NCI-H524 (cell line): ENCODE results near the gene MIEN1.
"Not testable (repeated sequence)": the region's sequence is repeated elsewhere in the genome, so short reads cannot be mapped to it uniquely, and the experiment has no call there.

Experiments
- DNase-seq, 2 experiments: peaks; one replicate each; lab custom pipeline; 2025; lab: John Stamatoyannopoulos, UW

MIEN1 gene

DNA sequence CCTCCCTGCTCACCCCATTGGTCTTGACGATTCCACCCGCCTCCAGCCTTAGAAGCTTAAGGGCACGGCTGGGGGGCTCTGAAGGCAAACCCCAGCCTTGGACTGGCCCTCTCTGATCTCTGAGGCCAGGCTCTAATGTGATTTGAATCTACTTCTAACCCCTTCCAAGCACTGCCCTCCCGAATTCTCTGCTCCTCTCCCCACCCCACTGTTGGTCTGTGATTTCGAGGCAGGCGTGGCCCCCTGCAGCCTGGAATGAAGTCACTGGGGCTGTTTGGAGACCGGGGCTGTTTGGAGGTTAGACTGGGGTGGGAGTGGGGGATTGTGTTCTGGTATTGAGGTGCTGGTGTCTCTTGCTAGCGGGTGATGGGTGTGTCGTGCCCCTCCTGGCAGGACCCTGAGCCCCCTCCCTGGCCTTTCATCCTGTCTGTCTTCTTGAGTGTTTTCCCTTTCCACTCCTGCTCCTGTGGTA lies 9.6 kb upstream of the MIEN1 start:
- no peak for DNase-seq

DNA sequence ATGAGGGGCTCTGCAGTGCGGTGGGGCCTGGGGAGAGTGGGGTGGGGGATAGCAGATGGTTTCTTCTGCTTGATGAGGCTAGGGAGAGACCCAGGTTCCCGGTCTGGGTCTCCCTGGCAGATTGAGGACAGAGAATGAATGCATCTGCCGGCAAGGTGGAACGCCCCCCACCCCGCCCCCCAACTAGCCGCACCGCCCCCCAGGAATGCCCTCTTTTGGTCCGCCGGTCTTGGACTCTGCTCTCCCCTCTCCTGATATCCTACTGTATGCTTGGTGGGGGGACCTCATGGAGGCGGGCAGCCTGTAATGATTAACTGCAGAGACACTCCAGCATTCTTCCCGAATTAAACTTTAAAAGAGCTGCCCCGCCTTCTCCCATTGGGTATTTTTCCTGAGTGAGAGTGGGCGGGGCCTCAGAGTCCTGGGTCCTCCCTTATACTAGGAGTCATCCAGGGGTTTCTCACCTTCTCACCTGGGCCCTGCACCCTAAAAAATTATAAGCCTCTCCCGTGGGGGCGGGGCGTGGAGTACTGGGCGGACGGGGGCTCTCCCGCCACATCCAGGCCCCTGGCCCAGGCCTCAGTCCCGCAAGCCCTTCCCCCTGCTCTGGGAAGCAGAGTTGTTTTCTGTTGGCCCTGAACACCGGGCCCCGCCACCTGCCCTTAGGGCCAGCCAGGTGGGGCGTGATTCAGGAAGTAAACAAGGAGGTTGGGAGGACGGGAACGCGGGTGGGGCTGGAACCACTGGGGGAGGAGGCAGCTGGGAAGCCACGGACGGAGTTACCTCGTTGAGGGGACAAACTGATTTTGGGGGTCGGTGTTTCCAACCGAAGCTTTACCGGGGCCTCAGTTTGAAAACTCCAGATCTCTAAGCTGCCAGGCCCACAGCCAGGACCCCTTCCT lies 8.9 kb upstream of the MIEN1 start:
- DNase-seq: peak in 1 of 2 experiments; percentile 14

GRCh38 chr17:39738568-39738901 lies 8.2 kb upstream of the MIEN1 start:
- DNase-seq: peak in 1 of 2 experiments; percentile 42

DNA sequence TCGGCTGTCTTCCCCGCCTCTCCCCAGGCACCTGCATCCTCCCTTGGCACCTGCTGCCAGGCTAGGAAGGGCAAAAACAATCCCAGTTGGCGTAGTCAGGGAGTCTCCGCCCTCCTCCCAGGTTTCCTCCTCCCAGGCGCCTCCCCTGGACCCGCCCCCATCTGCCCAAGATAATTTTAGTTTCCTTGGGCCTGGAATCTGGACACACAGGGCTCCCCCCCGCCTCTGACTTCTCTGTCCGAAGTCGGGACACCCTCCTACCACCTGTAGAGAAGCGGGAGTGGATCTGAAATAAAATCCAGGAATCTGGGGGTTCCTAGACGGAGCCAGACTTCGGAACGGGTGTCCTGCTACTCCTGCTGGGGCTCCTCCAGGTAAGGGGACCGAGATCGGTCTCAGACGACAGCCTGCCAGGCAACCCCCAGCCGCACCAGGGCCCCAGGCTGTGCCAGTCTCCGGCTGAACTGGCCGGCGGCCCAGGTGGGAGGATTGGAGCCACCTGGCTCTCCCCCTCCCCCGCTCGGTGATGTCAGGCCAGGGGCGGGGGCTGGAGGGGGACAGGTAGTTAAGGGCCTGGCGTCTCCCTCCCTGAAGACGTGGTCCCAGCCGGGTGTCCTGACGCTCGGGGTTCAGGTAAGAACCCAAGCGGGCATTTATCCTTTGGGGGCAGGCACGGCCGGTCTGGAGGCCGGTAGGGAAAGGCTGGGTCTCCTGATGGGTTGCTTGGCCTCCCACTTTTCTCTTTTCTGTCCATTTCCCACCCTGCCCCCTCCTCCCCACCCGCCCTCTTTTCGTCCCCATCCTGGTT lies 7.6 kb upstream of the MIEN1 start, which contains the start of gene GRB7:
TSS of gene GRB7 (plus strand) at position 179 of the 808 bp plus-strand sequence. CDS start 4,364 bp downstream, outside the sequence.
- DNase-seq: peak in 1 of 2 experiments; percentile 12

- no peak for DNase-seq
Observed at GRCh38 chr17:39737206-39737759, 7.0 kb upstream of the MIEN1 start.

GRCh38 chr17:39736319-39737165 lies 6.2 kb upstream of the MIEN1 start:
- DNase-seq: no peak

DNA sequence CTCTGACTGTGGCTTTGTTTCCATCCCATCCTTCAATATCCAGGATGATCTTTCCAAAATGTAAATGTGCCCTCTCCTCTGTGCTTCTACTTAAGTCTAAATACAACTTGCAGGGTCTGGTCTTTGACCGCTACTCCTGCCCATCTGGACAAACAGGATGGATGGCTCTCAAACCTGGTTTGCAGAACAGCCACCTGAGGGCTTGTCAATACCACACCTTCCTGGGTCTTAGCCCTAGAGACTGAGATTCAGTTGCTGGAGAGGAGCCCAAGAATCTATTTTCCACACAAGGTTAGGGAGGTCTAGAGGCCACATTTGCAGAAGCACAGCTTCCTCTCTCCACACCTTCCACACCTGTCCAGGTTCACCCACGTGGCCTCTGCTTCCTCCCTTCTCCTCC lies 5.5 kb upstream of the MIEN1 start:
- no peak for DNase-seq

DNA sequence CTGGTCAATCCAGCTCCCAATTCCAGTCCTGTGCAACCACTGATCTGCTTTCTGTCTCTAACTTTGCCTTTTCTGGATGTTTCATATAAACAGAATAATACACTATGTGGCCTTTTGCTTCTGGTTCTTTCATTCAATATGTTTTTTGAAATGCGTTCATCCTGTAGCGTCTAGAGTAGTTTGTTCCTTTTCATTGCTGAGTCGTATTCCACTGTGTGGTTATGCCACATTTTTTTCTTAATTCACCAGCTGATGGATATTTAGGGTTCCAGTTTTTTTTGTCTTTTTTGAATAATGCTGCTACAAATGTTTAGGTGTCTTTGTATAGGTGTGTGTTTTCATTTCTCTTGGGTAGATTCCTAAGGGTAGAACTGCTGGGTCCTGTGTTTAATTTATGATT lies 2.3 kb upstream of the MIEN1 start:
- no peak for DNase-seq

GRCh38 chr17:39729280-39729851 lies 966 bp downstream of the MIEN1 start:
- no peak for DNase-seq

GRCh38 chr17:39727556-39727955 lies 2.8 kb downstream of the MIEN1 start:
- DNase-seq: no peak

DNA sequence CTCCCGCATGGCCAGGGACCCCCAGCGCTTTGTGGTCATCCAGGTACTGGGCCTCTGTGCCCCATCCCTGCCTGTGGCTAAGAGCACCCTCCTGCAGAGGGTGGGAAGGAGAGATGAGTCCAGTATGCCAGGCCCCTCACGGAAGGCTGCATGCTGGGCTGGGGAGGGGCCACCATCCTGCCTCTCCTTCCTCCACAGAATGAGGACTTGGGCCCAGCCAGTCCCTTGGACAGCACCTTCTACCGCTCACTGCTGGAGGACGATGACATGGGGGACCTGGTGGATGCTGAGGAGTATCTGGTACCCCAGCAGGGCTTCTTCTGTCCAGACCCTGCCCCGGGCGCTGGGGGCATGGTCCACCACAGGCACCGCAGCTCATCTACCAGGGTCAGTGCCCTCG lies 3.7 kb downstream of the MIEN1 start:
- no peak for DNase-seq

DNA sequence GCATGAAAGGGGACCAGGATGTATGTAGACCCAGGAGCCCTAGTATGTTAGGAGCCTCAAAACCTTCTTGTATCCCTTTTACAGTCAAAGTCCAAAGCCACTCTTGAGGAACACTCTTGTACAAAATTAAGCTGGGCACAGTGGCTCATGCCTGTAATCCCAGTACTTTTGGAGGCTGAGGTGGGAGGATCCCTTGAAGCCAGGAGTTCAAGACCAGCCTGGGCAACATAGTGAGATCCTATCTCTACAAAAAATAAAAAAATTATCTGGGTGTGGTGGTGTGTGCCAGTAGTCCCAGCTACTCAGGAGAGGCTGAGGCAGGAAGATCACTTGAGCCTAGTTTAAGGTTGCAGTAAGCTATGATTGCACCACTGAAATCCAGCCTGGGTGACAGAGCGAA lies 4.4 kb downstream of the MIEN1 start:
- not testable (repeated sequence) for DNase-seq

DNA sequence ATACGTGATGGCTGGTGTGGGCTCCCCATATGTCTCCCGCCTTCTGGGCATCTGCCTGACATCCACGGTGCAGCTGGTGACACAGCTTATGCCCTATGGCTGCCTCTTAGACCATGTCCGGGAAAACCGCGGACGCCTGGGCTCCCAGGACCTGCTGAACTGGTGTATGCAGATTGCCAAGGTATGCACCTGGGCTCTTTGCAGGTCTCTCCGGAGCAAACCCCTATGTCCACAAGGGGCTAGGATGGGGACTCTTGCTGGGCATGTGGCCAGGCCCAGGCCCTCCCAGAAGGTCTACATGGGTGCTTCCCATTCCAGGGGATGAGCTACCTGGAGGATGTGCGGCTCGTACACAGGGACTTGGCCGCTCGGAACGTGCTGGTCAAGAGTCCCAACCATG lies 5.6 kb downstream of the MIEN1 start:
- DNase-seq: no peak

GRCh38 chr17:39722965-39723848 lies 7.1 kb downstream of the MIEN1 start:
- no peak for DNase-seq

GRCh38 chr17:39722104-39722503 lies 8.2 kb downstream of the MIEN1 start:
- DNase-seq: no peak

GRCh38 chr17:39719563-39720355 lies 10.6 kb downstream of the MIEN1 start:
- DNase-seq: no peak

GRCh38 chr17:39717660-39718059 lies 12.7 kb downstream of the MIEN1 start:
- DNase-seq: no peak

DNA sequence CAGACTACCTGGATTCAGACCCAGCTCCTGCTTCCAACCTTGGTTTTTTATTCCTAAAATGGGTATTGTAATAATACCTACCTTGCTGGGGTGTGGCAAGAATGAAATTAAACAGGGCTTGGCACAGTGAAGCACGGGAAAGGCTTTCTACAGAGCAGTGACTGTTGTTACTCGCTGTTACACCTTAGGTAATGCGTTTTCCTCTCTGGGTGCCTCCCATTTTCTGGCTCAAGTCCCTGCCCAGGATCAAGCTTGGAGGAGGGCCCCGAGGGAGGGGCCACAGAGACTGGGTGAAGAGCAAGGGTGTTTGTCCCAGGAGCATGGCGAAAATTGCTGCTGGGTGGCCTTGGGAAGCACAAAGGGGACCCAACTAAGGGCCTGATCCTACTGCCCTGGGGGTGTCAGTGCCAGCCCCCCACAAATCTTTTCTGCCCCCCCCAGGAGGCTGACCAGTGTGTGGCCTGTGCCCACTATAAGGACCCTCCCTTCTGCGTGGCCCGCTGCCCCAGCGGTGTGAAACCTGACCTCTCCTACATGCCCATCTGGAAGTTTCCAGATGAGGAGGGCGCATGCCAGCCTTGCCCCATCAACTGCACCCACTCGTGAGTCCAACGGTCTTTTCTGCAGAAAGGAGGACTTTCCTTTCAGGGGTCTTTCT lies 13.3 kb downstream of the MIEN1 start:
- no peak for DNase-seq
